Bone marrow (tissue), 2 donors: ENCODE measurements around the gene ADA.

Source experiments
- DNase-seq, 2 donors: peaks; one replicate each; lab custom pipeline; 2025; lab: John Stamatoyannopoulos, UW

ADA gene

GRCh38 chr20:44624152-44624551 lies 27.3 kb downstream of the ADA start:
- no peak for DNase-seq

GRCh38 chr20:44622501-44623270 lies 28.8 kb downstream of the ADA start:
- no peak for DNase-seq

- DNase-seq = no peak
Measured at GRCh38 chr20:44621939-44622338, 29.6 kb downstream of the ADA start.

GRCh38 chr20:44621325-44621724 lies 30.2 kb downstream of the ADA start:
- no peak for DNase-seq

- no peak for DNase-seq
Measured at GRCh38 chr20:44620030-44620429, 31.5 kb downstream of the ADA start.

GRCh38 chr20:44619294-44619693 lies 32.2 kb downstream of the ADA start:
- no peak for DNase-seq

GRCh38 chr20:44618318-44618731 lies 33.2 kb downstream of the ADA start:
- no peak for DNase-seq

GRCh38 chr20:44616604-44616964 lies 34.9 kb downstream of the ADA start:
- no peak for DNase-seq

- DNase-seq = no peak
Measured at GRCh38 chr20:44615876-44616603, 35.5 kb downstream of the ADA start.

- no peak for DNase-seq
Measured at GRCh38 chr20:44615169-44615791, 36.2 kb downstream of the ADA start.

GRCh38 chr20:44614525-44614924 lies 37.0 kb downstream of the ADA start:
- no peak for DNase-seq

GRCh38 chr20:44613575-44613974 lies 37.9 kb downstream of the ADA start:
- DNase-seq = no peak

- peak in 1 of 2 donors; percentile 69 for DNase-seq
Measured at GRCh38 chr20:44610313-44610962, 41.1 kb downstream of the ADA start.

GRCh38 chr20:44609516-44610312 lies 41.8 kb downstream of the ADA start:
- DNase-seq = peak; percentile 54 to 71

- DNase-seq = no peak
Measured at GRCh38 chr20:44609006-44609515, 42.4 kb downstream of the ADA start.

- no peak for DNase-seq
Measured at GRCh38 chr20:44606725-44607441, 44.6 kb downstream of the ADA start.

GRCh38 chr20:44603327-44603726 lies 48.2 kb downstream of the ADA start:
- no peak for DNase-seq

- DNase-seq = no peak
Measured at GRCh38 chr20:44601801-44602204, 49.7 kb downstream of the ADA start.

- DNase-seq = no peak
Measured at GRCh38 chr20:44601236-44601671, 50.2 kb downstream of the ADA start.

GRCh38 chr20:44600758-44601201 lies 50.7 kb downstream of the ADA start:
- DNase-seq = no peak

- no peak for DNase-seq
Measured at GRCh38 chr20:44600301-44600700, 51.2 kb downstream of the ADA start.
